Parathyroid adenoma (tissue), 2 donors: Measurements from ENCODE around the gene PPM1L.

Experiments
- H2AFZ ChIP-seq: fragments of 300-600 bp; sonication (generic); one replicate; pipeline ENCODE4 v1.7.0; 2017; ENCODE audit warnings: antibody characterized with exemption, mild to moderate bottlenecking
- H3K27ac ChIP-seq: fragments of 300-600 bp; sonication (generic); one replicate; pipeline ENCODE4 v1.7.0; 2017
- H3K27me3 ChIP-seq: fragments of 300-600 bp; sonication (generic); one replicate; pipeline ENCODE4 v1.7.0; 2017; ENCODE audit warnings: low read length; ENCODE audit not compliant: control insufficient read depth, insufficient read depth
- H3K36me3 ChIP-seq: fragments of 300-600 bp; sonication (generic); one replicate; pipeline ENCODE4 v1.7.0; 2017; ENCODE audit warnings: low read length; ENCODE audit not compliant: control insufficient read depth, insufficient read depth
- H3K4me1 ChIP-seq: fragments of 300-600 bp; sonication (generic); one replicate; pipeline ENCODE4 v1.7.0; 2017; ENCODE audit warnings: control low read depth
- H3K4me2 ChIP-seq: fragments of 300-600 bp; sonication (generic); one replicate; pipeline ENCODE4 v1.7.0; 2017; ENCODE audit warnings: low read length
- H3K4me3 ChIP-seq: fragments of 300-600 bp; sonication (generic); one replicate; pipeline ENCODE4 v1.7.0; 2017; ENCODE audit warnings: low read depth, low read length
- H3K79me2 ChIP-seq: fragments of 300-600 bp; sonication (generic); one replicate; pipeline ENCODE4 v1.7.0; 2017; ENCODE audit warnings: control low read depth
- H3K9ac ChIP-seq: fragments of 300-600 bp; sonication (generic); one replicate; pipeline ENCODE4 v1.7.0; 2017; ENCODE audit warnings: mild to moderate bottlenecking
- H3K9me3 ChIP-seq: fragments of 300-600 bp; sonication (generic); one replicate; pipeline ENCODE4 v1.7.0; 2017; ENCODE audit warnings: low read length; ENCODE audit not compliant: control insufficient read depth
- CTCF ChIP-seq: fragments of 300-600 bp; sonication (generic); IDR thresholded peaks from one replicate; pipeline ENCODE4 v1.7.0; 2017; ENCODE audit warnings: antibody characterized with exemption, mild to moderate bottlenecking
- donor health status: primary hyperparathyroidism.

PPM1L gene

GRCh38 chr3:161117646-161118045 is 361.6 kb downstream of the PPM1L start:
- H3K9ac ChIP-seq = no peak overlapping the region
- H3K4me1 ChIP-seq = no peaks in the 10 kb centered on the region
- no peaks in the 10 kb centered on the region for H3K27me3 ChIP-seq
- H3K79me2 ChIP-seq = no peaks in the 10 kb centered on the region
- no peaks in the 10 kb centered on the region for H3K36me3 ChIP-seq
- no peak overlapping the region for H3K4me2 ChIP-seq
- no peak overlapping the region for H3K27ac ChIP-seq
- no peak overlapping the region for H3K4me3 ChIP-seq
- H2AFZ ChIP-seq = no peak overlapping the region
- no peak for TF ChIP-seq CTCF
- H3K9me3 ChIP-seq = no peaks in the 10 kb centered on the region

DNA sequence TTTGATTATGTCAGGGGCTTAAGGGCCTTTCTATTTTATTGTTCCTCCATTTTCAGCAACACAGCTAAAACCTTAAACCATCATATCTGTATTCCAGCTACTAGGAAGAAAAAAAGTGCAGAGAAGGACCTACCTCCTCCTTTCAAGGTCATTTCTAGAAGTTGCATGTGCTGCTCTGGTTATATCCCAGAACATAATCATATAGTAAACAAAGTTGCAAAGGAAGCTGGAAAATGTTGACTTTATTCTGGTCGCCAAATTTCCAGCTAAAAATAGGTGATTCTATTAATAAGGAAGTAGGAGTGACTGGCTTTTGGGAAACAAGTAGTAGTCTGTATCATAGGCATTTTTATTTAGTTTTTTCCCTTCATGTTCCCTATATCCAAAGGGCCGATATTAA is 370.5 kb downstream of the PPM1L start:
- Histone ChIP-seq H2AFZ (no peak overlapping the region), H3K9ac (no peak overlapping the region), H3K27ac (no peak overlapping the region), H3K9me3 (peaks cover 4% of the 10 kb centered on the region), H3K4me1 (no peaks in the 10 kb centered on the region), H3K79me2 (no peaks in the 10 kb centered on the region), H3K4me3 (no peak overlapping the region), H3K36me3 (no peaks in the 10 kb centered on the region), H3K4me2 (no peak overlapping the region), H3K27me3 (no peaks in the 10 kb centered on the region)
- TF ChIP-seq CTCF = no peak
